GM12875 (cell line): ENCODE data around the gene SGMS1.
"Not testable (repeated sequence)": the region's sequence is repeated elsewhere in the genome, so short reads cannot be mapped to it uniquely, and the experiment has no call there.

ENCODE experiments used
- H3K4me3 ChIP-seq: one replicate; pipeline ENCODE4 v1.5.1; 2011; ENCODE audit warnings: low read depth, low read length, control low read depth
- CTCF ChIP-seq: IDR thresholded peaks from 2 replicates; pipeline ENCODE4 v1.5.1; 2011; ENCODE audit warnings: low read depth, mild to moderate bottlenecking, control low read depth, inconsistent platforms, low read length, moderate library complexity, borderline replicate concordance; ENCODE audit not compliant: insufficient read depth

Gene SGMS1

GRCh38 chr10:50623663-50624412, at the start of gene SGMS1:
Gene SGMS1 (minus strand): TSS chr10:50623956. CDS start chr10:50344114, 279,842 bp downstream.
- peak within 1 kb of the TSS; percentile 81 for H3K4me3 ChIP-seq
- no peak for TF ChIP-seq CTCF

- not testable (repeated sequence) for H3K4me3 ChIP-seq
Observed at GRCh38 chr10:50672152-50672551, 48.4 kb upstream of the SGMS1 start.

GRCh38 chr10:50671645-50672044, 47.9 kb upstream of the SGMS1 start:
- H3K4me3 ChIP-seq, result not testable (repeated sequence)

GRCh38 chr10:50669957-50670356, 46.2 kb upstream of the SGMS1 start:
- not testable (repeated sequence) for H3K4me3 ChIP-seq

- not testable (repeated sequence) for H3K4me3 ChIP-seq
Observed at GRCh38 chr10:50667353-50667752, 43.6 kb upstream of the SGMS1 start.

- H3K4me3 ChIP-seq, result not testable (repeated sequence)
Observed at GRCh38 chr10:50662420-50662819, 38.7 kb upstream of the SGMS1 start.

GRCh38 chr10:50661563-50661962, 37.8 kb upstream of the SGMS1 start:
- H3K4me3 ChIP-seq, result not testable (repeated sequence)

- peak; percentile 65 for TF ChIP-seq CTCF
- peak overlapping the region; percentile 66 for H3K4me3 ChIP-seq
Observed at GRCh38 chr10:50659865-50660730, 36.3 kb upstream of the SGMS1 start.

- H3K4me3 ChIP-seq, result peak overlapping the region; percentile 66
Observed at GRCh38 chr10:50659016-50659864, 35.5 kb upstream of the SGMS1 start.

GRCh38 chr10:50658165-50658564, 34.4 kb upstream of the SGMS1 start:
- H3K4me3 ChIP-seq, result no peak overlapping the region
- no peak for TF ChIP-seq CTCF

GRCh38 chr10:50653758-50654157, 30.0 kb upstream of the SGMS1 start:
- no peak for TF ChIP-seq CTCF

More at GRCh38 chr10:50653758-50654157, 30.0 kb upstream of the SGMS1 start:
- no peak overlapping the region for H3K4me3 ChIP-seq
